GM13976 (cell line): ENCODE results near the gene FTSJ1.

Source experiments
- DNase-seq: peaks from one replicate; pipeline ENCODE4 v3.0.0; 2012; ENCODE audit warnings: low spot score
- in situ Hi-C: fragments of 300-500 bp; cut with MboI; formaldehyde crosslinking; loops from one replicate; pipeline ENCODE4 v1.12.0; 2022; ENCODE audit warnings: low sequenced_read_pairs, mixed read lengths, inconsistent platforms; ENCODE audit not compliant: unreplicated experiment
- TF ChIP-seq, protein P1 (sequence below): IDR thresholded peaks from 2 replicates; pipeline ENCODE4 v1.5.1; 2012; ENCODE audit warnings: borderline replicate concordance, mild to moderate bottlenecking; ENCODE audit not compliant: insufficient read depth; ENCODE audit errors: extremely low read depth, missing control alignments, control extremely low read depth

Gene FTSJ1

DNA sequence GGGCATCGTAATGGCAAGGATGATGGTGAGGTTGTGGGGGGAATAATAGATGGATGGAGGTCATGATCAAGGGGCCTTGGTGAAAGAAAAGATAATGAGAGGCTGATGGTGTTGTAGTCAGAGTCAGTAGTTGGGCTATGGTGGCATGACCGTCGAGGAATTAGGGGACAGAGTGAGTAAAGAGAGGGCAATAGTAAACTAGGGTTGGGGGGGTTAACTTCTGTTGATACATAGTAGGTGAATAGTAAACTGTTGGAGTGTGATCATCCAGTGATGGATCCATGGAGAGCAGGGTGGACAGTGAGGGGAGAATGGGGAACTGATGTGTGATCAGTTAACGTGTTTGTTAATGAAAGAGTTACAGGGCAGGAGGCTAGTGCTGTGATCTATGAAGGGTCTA is 920 bp downstream of the FTSJ1 start:
- in situ Hi-C loops: no loop called here
- no peak for DNase-seq
- TF ChIP-seq, protein P1, sequence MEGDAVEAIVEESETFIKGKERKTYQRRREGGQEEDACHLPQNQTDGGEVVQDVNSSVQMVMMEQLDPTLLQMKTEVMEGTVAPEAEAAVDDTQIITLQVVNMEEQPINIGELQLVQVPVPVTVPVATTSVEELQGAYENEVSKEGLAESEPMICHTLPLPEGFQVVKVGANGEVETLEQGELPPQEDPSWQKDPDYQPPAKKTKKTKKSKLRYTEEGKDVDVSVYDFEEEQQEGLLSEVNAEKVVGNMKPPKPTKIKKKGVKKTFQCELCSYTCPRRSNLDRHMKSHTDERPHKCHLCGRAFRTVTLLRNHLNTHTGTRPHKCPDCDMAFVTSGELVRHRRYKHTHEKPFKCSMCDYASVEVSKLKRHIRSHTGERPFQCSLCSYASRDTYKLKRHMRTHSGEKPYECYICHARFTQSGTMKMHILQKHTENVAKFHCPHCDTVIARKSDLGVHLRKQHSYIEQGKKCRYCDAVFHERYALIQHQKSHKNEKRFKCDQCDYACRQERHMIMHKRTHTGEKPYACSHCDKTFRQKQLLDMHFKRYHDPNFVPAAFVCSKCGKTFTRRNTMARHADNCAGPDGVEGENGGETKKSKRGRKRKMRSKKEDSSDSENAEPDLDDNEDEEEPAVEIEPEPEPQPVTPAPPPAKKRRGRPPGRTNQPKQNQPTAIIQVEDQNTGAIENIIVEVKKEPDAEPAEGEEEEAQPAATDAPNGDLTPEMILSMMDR: no peak

DNA sequence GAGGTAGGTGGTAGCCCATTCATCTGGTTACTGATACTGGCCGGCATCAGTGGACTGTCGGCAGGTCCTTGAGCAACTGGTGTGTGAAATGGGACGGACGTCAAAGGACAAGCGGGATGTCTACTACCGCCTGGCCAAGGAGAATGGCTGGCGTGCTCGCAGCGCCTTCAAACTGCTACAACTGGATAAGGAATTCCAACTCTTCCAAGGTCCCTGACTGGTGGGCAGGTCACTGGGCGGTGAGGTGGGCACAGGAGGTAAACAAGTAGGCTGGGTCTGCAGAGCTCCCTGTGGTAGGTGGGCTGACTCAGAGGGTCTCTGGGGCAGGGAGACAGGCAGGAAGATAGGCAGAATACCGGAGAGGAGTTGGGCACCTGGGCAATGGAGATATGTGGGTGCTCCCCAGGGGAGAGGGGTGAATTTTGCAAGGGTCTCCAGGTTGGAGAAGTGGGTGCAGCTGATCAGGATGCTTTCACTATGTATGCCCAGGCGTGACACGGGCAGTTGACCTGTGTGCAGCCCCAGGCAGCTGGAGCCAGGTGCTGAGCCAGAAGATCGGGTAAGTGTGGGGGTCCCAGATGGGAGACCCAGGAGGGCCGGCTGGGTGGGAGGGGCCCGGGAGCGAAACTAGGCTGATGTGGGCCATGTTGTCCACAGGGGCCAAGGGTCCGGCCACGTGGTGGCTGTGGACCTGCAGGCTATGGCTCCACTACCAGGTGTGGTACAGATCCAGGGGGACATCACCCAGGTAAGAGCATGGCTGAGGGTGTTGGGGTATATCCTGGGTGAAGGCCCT is 2.2 kb downstream of the FTSJ1 start:
- DNase-seq: no peak
- TF ChIP-seq, protein P1: no peak
- in situ Hi-C loops: no loop called here

DNA sequence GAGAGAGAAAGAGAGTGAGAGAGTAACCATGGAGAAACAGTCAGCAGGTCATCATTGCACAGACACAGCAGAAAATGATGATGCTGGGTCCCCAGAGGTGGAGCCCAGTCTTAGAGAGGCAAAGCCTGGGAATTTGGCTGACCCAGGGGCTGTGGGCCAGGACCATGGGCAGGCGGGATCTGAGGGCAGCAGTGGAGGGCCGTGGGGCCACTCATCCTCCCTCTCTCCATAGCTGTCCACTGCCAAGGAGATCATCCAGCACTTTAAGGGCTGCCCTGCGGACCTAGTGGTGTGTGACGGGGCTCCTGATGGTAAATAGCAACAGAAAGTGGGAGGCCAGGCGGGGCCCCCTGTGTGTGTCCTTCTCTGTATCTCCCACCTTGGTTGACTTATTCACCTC is 2.8 kb downstream of the FTSJ1 start:
- TF ChIP-seq, protein P1: no peak
- DNase-seq: no peak
- in situ Hi-C loops: no loop called here

DNA sequence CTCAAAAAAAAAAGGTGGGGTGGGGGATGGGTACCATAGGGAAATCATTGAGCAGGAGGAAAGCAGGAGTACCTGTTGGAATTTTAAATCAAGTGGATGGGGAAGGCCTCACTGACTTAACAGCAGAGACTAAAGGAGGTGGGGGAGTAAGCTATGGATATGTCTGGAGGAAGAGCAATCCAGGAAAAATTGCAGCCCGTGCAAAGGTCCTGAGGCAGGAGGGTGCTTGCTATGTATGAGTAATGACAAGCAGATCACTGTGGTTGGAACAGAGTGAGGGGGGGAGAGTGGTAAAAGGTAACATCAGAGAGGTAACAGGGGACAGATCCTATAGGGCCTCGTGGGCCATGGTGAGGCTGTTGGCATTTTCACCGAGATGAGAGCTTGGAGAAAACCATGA is 4.1 kb downstream of the FTSJ1 start:
- TF ChIP-seq, protein P1: no peak
- in situ Hi-C loops: no loop called here
- no peak for DNase-seq

DNA sequence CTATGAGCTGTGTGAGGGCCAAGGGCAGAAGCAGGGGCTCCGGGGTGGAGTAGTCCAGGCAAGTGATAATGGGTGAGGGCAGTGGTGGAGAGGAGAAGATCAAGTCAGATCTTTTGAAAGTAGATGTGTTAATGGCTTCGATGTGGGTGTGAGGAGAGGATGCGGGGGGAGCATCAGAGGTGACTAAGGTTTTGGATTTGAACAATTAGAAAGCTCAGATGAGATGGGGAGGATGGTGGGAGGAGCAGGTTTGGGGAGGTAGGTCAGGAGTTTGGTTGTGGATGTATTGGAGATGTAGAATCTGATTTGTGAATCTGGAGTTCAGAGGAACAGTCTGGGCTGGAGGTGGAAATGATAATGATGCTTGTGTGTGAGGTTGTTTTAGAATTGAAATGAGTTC is 4.6 kb downstream of the FTSJ1 start:
- TF ChIP-seq, protein P1: no peak
- in situ Hi-C loops: no loop called here
- no peak for DNase-seq

DNA sequence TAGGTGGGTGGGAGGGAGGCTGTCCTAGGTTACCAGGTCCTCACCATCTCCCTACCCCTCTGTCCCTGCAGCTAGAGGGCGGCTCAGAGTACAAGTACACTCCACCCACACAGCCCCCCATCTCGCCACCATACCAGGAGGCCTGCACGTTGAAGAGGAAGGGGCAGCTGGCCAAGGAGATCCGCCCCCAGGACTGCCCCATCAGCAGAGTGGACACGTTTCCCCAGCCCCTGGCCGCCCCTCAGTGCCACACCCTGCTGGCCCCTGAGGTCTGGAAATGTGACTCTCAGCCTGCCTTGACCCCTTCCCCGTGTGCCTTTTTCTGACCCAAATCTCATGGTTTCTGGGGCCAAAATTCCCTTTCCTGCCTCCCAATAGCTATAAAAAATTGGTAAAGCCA is 6.5 kb downstream of the FTSJ1 start:
- in situ Hi-C loops: no loop called here
- DNase-seq: no peak
- TF ChIP-seq, protein P1: no peak
